Muscle layer of duodenum (tissue), 2 donors: Measurements from ENCODE around the gene ACSF3.

ENCODE experiments used
- H3K27ac ChIP-seq: one replicate; pipeline ENCODE4 v1.7.0; 2013; ENCODE audit warnings: mild to moderate bottlenecking, low read length
- H3K27me3 ChIP-seq: one replicate; pipeline ENCODE4 v1.7.0; 2013; ENCODE audit warnings: low read depth, mild to moderate bottlenecking, control low read depth, low read length
- H3K36me3 ChIP-seq, 2 donors: one replicate each; pipeline ENCODE4 v1.7.0; 2013; ENCODE audit warnings: low read length in 2 of 2, control low read depth in 1 of 2, mild to moderate bottlenecking in 1 of 2; ENCODE audit not compliant: insufficient read depth in 2 of 2, control insufficient read depth in 1 of 2
- H3K4me1 ChIP-seq, 2 donors: one replicate each; pipeline ENCODE4 v1.7.0; 2013; ENCODE audit warnings: low read length in 2 of 2, mild to moderate bottlenecking in 2 of 2, control low read depth in 1 of 2, moderate library complexity in 1 of 2; ENCODE audit not compliant: insufficient read depth in 2 of 2, control insufficient read depth in 1 of 2
- H3K4me3 ChIP-seq, 2 donors: one replicate each; pipeline ENCODE4 v1.7.0; 2013; ENCODE audit warnings: low read length in 2 of 2, low read depth in 1 of 2, mild to moderate bottlenecking in 1 of 2
- H3K9me3 ChIP-seq, 2 donors: one replicate each; pipeline ENCODE4 v1.7.0; 2013; ENCODE audit warnings: low read length in 2 of 2, control low read depth in 1 of 2, mild to moderate bottlenecking in 1 of 2; ENCODE audit not compliant: control insufficient read depth in 1 of 2
- donor health status: healthy.

Gene ACSF3

GRCh38 chr16:89110641-89111040, 17.0 kb downstream of the ACSF3 start:
- Histone ChIP-seq H3K9me3 (no peaks in the 10 kb centered on the region), H3K27ac (no peak overlapping the region), H3K27me3 (no peaks in the 10 kb centered on the region), H3K4me3 (no peak overlapping the region), H3K36me3 (peaks cover 45 to 72% of the 10 kb centered on the region in 2 donors), H3K4me1 (no peaks in the 10 kb centered on the region)

- H3K9me3 ChIP-seq: no peaks in the 10 kb centered on the region
- no peaks in the 10 kb centered on the region for H3K4me1 ChIP-seq
- H3K27me3 ChIP-seq: no peaks in the 10 kb centered on the region
- no peak overlapping the region for H3K4me3 ChIP-seq
- H3K36me3 ChIP-seq: peaks cover 48 to 68% of the 10 kb centered on the region in 2 donors
- H3K27ac ChIP-seq: no peak overlapping the region
Observed at GRCh38 chr16:89111263-89111662, 17.6 kb downstream of the ACSF3 start.

GRCh38 chr16:89112377-89113151, 18.9 kb downstream of the ACSF3 start:
- Histone ChIP-seq H3K4me1 (no peaks in the 10 kb centered on the region), H3K9me3 (no peaks in the 10 kb centered on the region), H3K4me3 (no peak overlapping the region), H3K36me3 (peaks cover 42 to 66% of the 10 kb centered on the region in 2 donors), H3K27ac (no peak overlapping the region), H3K27me3 (no peaks in the 10 kb centered on the region)

GRCh38 chr16:89113152-89113547, 19.5 kb downstream of the ACSF3 start:
- Histone ChIP-seq H3K9me3 (no peaks in the 10 kb centered on the region), H3K4me3 (no peak overlapping the region), H3K4me1 (no peaks in the 10 kb centered on the region), H3K36me3 (peaks cover 42 to 71% of the 10 kb centered on the region in 2 donors), H3K27ac (no peak overlapping the region), H3K27me3 (no peaks in the 10 kb centered on the region)

- Histone ChIP-seq H3K36me3 (peaks cover 42 to 75% of the 10 kb centered on the region in 2 donors), H3K4me1 (no peaks in the 10 kb centered on the region), H3K4me3 (no peak overlapping the region)
Observed at GRCh38 chr16:89113661-89114060, 20.0 kb downstream of the ACSF3 start.

GRCh38 chr16:89114159-89114981, 20.7 kb downstream of the ACSF3 start:
- peaks cover 42 to 75% of the 10 kb centered on the region in 2 donors for H3K36me3 ChIP-seq
- H3K9me3 ChIP-seq: no peaks in the 10 kb centered on the region
- no peak overlapping the region for H3K27ac ChIP-seq
- H3K27me3 ChIP-seq: no peaks in the 10 kb centered on the region
- H3K4me1 ChIP-seq: no peaks in the 10 kb centered on the region
- no peak overlapping the region for H3K4me3 ChIP-seq

More at GRCh38 chr16:89113661-89114060, 20.0 kb downstream of the ACSF3 start:
- Histone ChIP-seq H3K27me3 (no peaks in the 10 kb centered on the region), H3K27ac (no peak overlapping the region), H3K9me3 (no peaks in the 10 kb centered on the region)

- no peaks in the 10 kb centered on the region for H3K27me3 ChIP-seq
- H3K9me3 ChIP-seq: no peaks in the 10 kb centered on the region
- peaks cover 42 to 81% of the 10 kb centered on the region in 2 donors for H3K36me3 ChIP-seq
- no peaks in the 10 kb centered on the region for H3K4me1 ChIP-seq
- no peak overlapping the region for H3K27ac ChIP-seq
- H3K4me3 ChIP-seq: no peak overlapping the region
Observed at GRCh38 chr16:89115216-89115861, 21.7 kb downstream of the ACSF3 start.

- H3K36me3 ChIP-seq: peaks cover 39 to 81% of the 10 kb centered on the region in 2 donors
- H3K4me3 ChIP-seq: no peak overlapping the region
- H3K4me1 ChIP-seq: no peaks in the 10 kb centered on the region
- no peaks in the 10 kb centered on the region for H3K27me3 ChIP-seq
- H3K9me3 ChIP-seq: no peaks in the 10 kb centered on the region
- no peak overlapping the region for H3K27ac ChIP-seq
Observed at GRCh38 chr16:89116341-89117226, 22.9 kb downstream of the ACSF3 start.

GRCh38 chr16:89117227-89117974, 23.7 kb downstream of the ACSF3 start:
- no peak overlapping the region for H3K4me3 ChIP-seq
- H3K27ac ChIP-seq: no peak overlapping the region
- no peaks in the 10 kb centered on the region for H3K9me3 ChIP-seq
- no peaks in the 10 kb centered on the region for H3K4me1 ChIP-seq
- H3K36me3 ChIP-seq: peaks cover 31 to 81% of the 10 kb centered on the region in 2 donors
- no peaks in the 10 kb centered on the region for H3K27me3 ChIP-seq

- no peaks in the 10 kb centered on the region for H3K4me1 ChIP-seq
- H3K4me3 ChIP-seq: no peak overlapping the region
- no peaks in the 10 kb centered on the region for H3K27me3 ChIP-seq
- no peak overlapping the region for H3K27ac ChIP-seq
- H3K36me3 ChIP-seq: peaks cover 26 to 81% of the 10 kb centered on the region in 2 donors
- no peaks in the 10 kb centered on the region for H3K9me3 ChIP-seq
Observed at GRCh38 chr16:89117975-89118289, 24.3 kb downstream of the ACSF3 start.
